MCF 10A (cell line): Measurements from ENCODE around the gene SRP9. TPM values are rescaled to one million over a fixed set of nuclear protein-coding genes. Genes with fewer than 3 reads are reported as not detected.

ENCODE experiments used
- BruUV-seq: library from RNA; stranded (reverse); fragments of 400-500 nt; replicated peaks from 2 replicates; lab custom pipeline; 2021; lab: Mats Ljungman, UMichigan
- CTCF ChIA-PET: fragments of 300-600 bp; sonication (Branson Sonifier 250); formaldehyde crosslinking; extraction: SDS; loops from one replicate; lab custom pipeline; 2021; ENCODE audit warnings: antibody characterized with exemption, inconsistent platforms; lab: Yijun Ruan, JAX
- POLR2A ChIA-PET: fragments of 300-600, 350-650 bp; sonication (Branson Sonifier 250); formaldehyde crosslinking; extraction: SDS; loops from one replicate; lab custom pipeline; 2020; ENCODE audit warnings: antibody characterized with exemption, inconsistent platforms; lab: Yijun Ruan, JAX
- DNase-seq: peaks from one replicate; pipeline ENCODE4 v3.0.0-alpha.2; 2018; ENCODE audit not compliant: unreplicated experiment
- H3K27ac Mint-ChIP-seq: one replicate; pipeline ENCODE4 v1.8.0; 2022; ENCODE audit warnings: mild to moderate bottlenecking, low read depth, mixed read lengths; ENCODE audit not compliant: unreplicated experiment
- H3K27me3 Mint-ChIP-seq: one replicate; pipeline ENCODE4 v1.8.0; 2022; ENCODE audit warnings: mixed read lengths; ENCODE audit not compliant: insufficient read depth, unreplicated experiment
- H3K36me3 Mint-ChIP-seq: one replicate; pipeline ENCODE4 v1.8.0; 2022; ENCODE audit warnings: mild to moderate bottlenecking, moderate library complexity, mixed read lengths; ENCODE audit not compliant: insufficient read depth, unreplicated experiment
- H3K4me1 Mint-ChIP-seq: one replicate; pipeline ENCODE4 v1.8.0; 2022; ENCODE audit warnings: mixed read lengths; ENCODE audit not compliant: insufficient read depth, unreplicated experiment
- H3K4me3 Mint-ChIP-seq: one replicate; pipeline ENCODE4 v1.8.0; 2022; ENCODE audit warnings: mild to moderate bottlenecking, moderate library complexity, mixed read lengths; ENCODE audit not compliant: unreplicated experiment
- H3K9me3 Mint-ChIP-seq: one replicate; pipeline ENCODE4 v1.8.0; 2022; ENCODE audit warnings: mixed read lengths; ENCODE audit not compliant: unreplicated experiment
- intact Hi-C: fragments of 100-400 bp; cut with micrococcal nuclease; formaldehyde crosslinking; loops from 2 replicates; pipeline ENCODE4 v1.14.1; 2022
- total RNA-seq: library from RNA; stranded (reverse); gene quantifications from 2 replicates; pipeline ENCODE4 v1.2.3, GENCODE V29; 2022
- TF ChIP-seq, protein P1 (sequence below): fragments of 200-600 bp; IDR thresholded peaks from one replicate; pipeline ENCODE4 v1.8.0; 2022; ENCODE audit warnings: antibody characterized with exemption, mild to moderate bottlenecking; ENCODE audit not compliant: unreplicated experiment

SRP9 gene
- total RNA-seq, 1 experiment from 2014 or later = 417 TPM

- H3K27ac Mint-ChIP-seq = no peak overlapping the region
- peaks cover 35% of the 10 kb centered on the region for H3K4me1 Mint-ChIP-seq
- CTCF ChIA-PET = interaction anchor here (0.6 to 3.8 kb wide), 13 partner anchors 11 to 269 kb away, joined by 3 to 27 read pairs (median 3); no protein-coding TSS in a partner anchor
Measured at GRCh38 chr1:225749706-225750105, 27.9 kb upstream of the SRP9 start.

DNA sequence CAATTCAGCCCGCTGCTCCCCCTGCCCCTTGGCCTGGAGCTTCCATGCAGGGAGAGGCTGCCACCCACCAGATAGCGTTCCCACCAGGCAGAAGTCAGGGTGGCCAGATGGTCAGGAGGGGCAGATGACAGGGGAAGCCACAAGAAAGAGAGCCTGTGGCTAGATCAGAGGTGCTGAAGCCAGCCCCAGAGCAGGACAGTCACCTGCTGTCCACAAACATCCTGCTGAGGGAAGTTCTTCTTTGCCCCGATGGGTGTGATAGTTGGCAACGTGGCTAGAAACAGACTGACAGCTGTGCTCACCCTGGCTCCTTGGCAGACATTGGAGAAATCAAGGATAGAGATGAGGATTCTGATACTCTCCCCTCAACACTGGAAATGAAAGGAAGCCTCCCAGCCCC, 27.2 kb upstream of the SRP9 start:
- Mint-ChIP-seq H3K4me3 (no peak overlapping the region), H3K4me1 (peaks cover 35% of the 10 kb centered on the region), H3K27me3 (no peaks in the 10 kb centered on the region), H3K36me3 (no peaks in the 10 kb centered on the region), H3K27ac (no peak overlapping the region), H3K9me3 (no peaks in the 10 kb centered on the region)
- no peak for DNase-seq
- POLR2A ChIA-PET = interaction anchor here (0.6 to 9.1 kb wide), 7 partner anchors 10 to 181 kb away, joined by 3 to 162 read pairs (median 4); partner anchors contain the start of gene SRP9
- BruUV-seq = no TSS peak
- intact Hi-C loops = no loop called here
- CTCF ChIA-PET = interaction anchor here (0.5 to 3.8 kb wide), 11 partner anchors 11 to 244 kb away, joined by 3 to 27 read pairs (median 4); partner anchors contain the start of gene SRP9
- TF ChIP-seq, protein P1, sequence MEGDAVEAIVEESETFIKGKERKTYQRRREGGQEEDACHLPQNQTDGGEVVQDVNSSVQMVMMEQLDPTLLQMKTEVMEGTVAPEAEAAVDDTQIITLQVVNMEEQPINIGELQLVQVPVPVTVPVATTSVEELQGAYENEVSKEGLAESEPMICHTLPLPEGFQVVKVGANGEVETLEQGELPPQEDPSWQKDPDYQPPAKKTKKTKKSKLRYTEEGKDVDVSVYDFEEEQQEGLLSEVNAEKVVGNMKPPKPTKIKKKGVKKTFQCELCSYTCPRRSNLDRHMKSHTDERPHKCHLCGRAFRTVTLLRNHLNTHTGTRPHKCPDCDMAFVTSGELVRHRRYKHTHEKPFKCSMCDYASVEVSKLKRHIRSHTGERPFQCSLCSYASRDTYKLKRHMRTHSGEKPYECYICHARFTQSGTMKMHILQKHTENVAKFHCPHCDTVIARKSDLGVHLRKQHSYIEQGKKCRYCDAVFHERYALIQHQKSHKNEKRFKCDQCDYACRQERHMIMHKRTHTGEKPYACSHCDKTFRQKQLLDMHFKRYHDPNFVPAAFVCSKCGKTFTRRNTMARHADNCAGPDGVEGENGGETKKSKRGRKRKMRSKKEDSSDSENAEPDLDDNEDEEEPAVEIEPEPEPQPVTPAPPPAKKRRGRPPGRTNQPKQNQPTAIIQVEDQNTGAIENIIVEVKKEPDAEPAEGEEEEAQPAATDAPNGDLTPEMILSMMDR = no peak

More at GRCh38 chr1:225749706-225750105, 27.9 kb upstream of the SRP9 start:
- intact Hi-C loops = no loop called here
- Mint-ChIP-seq H3K36me3 (no peaks in the 10 kb centered on the region), H3K9me3 (no peaks in the 10 kb centered on the region), H3K27me3 (no peaks in the 10 kb centered on the region), H3K4me3 (no peak overlapping the region)
- DNase-seq = no peak
- TF ChIP-seq, protein P1 = no peak
- POLR2A ChIA-PET = interaction anchor here (0.6 to 9.1 kb wide), 10 partner anchors 9 to 181 kb away, joined by 3 to 162 read pairs (median 4); partner anchors contain the start of genes ENAH and SRP9
- BruUV-seq = no TSS peak

DNA sequence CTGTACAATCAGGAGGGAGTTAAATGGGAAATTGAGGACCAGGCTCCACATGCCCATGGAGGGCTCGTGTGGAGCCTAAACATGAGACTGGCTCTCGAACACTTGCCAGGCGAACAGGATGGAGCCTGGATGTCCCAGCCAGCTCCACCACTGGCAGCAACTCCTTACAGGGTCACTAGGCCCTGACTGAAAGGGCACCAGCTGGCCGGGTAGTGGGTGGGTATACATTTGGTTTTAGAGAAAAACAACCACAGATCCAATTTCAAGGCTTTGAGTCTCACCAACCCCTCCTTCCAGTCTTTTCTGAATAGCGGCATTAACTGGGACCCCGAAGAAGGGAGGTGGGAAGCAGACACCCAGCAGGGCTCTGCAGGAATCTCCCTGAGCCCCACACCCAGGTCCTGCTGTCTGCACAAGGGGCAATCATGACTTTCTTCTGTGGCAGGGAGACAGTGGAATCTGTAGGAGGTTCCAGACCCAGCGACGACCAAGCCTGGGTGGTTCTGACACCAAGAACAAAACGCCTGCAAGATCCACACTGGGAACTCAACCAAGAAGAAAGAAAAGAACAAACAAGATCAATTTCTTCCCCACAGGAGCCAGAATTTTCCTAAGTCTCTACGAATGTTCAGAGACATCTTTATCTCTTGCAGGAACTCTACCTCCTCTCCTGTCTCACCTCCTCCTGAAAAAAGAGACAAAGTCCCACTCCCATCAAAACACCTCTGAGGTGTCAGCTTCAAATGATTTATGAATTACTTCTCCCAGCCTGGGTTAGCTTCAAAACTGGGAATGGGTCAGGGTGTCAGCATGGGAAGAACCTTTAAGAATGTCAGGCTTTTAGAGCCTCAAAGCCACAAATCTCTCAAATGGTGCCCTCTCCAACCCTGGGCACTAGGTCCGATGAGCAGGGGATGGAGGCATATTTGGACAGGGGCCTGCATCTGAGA, 26.5 kb upstream of the SRP9 start:
- Mint-ChIP-seq H3K4me3 (no peak overlapping the region), H3K36me3 (no peaks in the 10 kb centered on the region), H3K27ac (no peak overlapping the region), H3K9me3 (no peaks in the 10 kb centered on the region), H3K4me1 (peaks cover 37% of the 10 kb centered on the region), H3K27me3 (no peaks in the 10 kb centered on the region)
- intact Hi-C loops = no loop called here
- BruUV-seq = no TSS peak
- no peak for DNase-seq
- ChIA-PET CTCF (interaction anchor here (0.5 to 3.8 kb wide), 16 partner anchors 11 to 277 kb away, joined by 3 to 27 read pairs (median 4); partner anchors contain the start of gene SRP9), POLR2A (interaction anchor here (1.0 to 9.1 kb wide), 8 partner anchors 10 to 147 kb away, joined by 3 to 162 read pairs (median 8); no protein-coding TSS in a partner anchor)
- TF ChIP-seq, protein P1 = no peak

- Mint-ChIP-seq H3K36me3 (no peaks in the 10 kb centered on the region), H3K27me3 (no peaks in the 10 kb centered on the region), H3K4me3 (no peak overlapping the region), H3K4me1 (peaks cover 30% of the 10 kb centered on the region), H3K9me3 (no peaks in the 10 kb centered on the region), H3K27ac (no peak overlapping the region)
- TF ChIP-seq, protein P1 = no peak
- intact Hi-C loops = no loop called here
- BruUV-seq = no TSS peak
- CTCF ChIA-PET = interaction anchor here (0.8 to 3.8 kb wide), 10 partner anchors 12 to 278 kb away, joined by 3 to 27 read pairs (median 6); partner anchors contain the start of gene SRP9
- DNase-seq = no peak
- POLR2A ChIA-PET = interaction anchor here (0.6 to 9.1 kb wide), 8 partner anchors 8 to 186 kb away, joined by 3 to 162 read pairs (median 6); no protein-coding TSS in a partner anchor
Measured at GRCh38 chr1:225752245-225752644, 25.4 kb upstream of the SRP9 start.
